Measurements from ENCODE around the gene HPN. TPM values are rescaled to one million over a fixed set of nuclear protein-coding genes. Genes with fewer than 3 reads are reported as not detected.
"Not testable (repeated sequence)": the region's sequence is repeated elsewhere in the genome, so short reads cannot be mapped to it uniquely, and the experiment has no call there.

The HPN gene
- total RNA-seq, 1 donor from 2014 or later: 0.30 TPM

GRCh38 chr19:35006342-35006998, 35.1 kb upstream of the HPN start:
- Histone ChIP-seq H2AFZ (replicated peaks) (no peak overlapping the region), H3K9ac (no peak overlapping the region), H3K4me1 (peaks cover 6% of the 10 kb centered on the region), H3K27ac (no peak overlapping the region), H4K20me1 (ENCODE audit: low read depth) (peaks cover 66% of the 10 kb centered on the region), H3K4me2 (no peak overlapping the region), H3K79me2 (ENCODE audit: low read depth) (peaks cover 69% of the 10 kb centered on the region), H3K4me3 (no peak overlapping the region), H3K27me3 (no peaks in the 10 kb centered on the region), H3F3A (ENCODE audit: low read depth) (peaks cover 13% of the 10 kb centered on the region), H3K9me3 (ENCODE audit: low read depth) (no peaks in the 10 kb centered on the region), H3K36me3 (no peaks in the 10 kb centered on the region)
- Mint-ChIP-seq H3K36me3 (peaks cover 20% of the 10 kb centered on the region), H3K27ac (no peak overlapping the region), H3K4me3 (no peak overlapping the region), H3K4me1 (peaks cover 27% of the 10 kb centered on the region), H3K9me3 (no peaks in the 10 kb centered on the region), H3K27me3 (ENCODE audit: insufficient read depth, low read depth) (peaks cover 6% of the 10 kb centered on the region)
- TF ChIP-seq EZH2phosphoT487 (IDR thresholded peaks at IDR 0.05): no peak
- no peak for TF ChIP-seq CTCF (IDR thresholded peaks at IDR 0.05)
- TF ChIP-seq EZH2 (IDR thresholded peaks at IDR 0.05): no peak
- no peak for DNase-seq (ENCODE audit: low spot score)

GRCh38 chr19:35006999-35007365, 34.5 kb upstream of the HPN start:
- H3K27ac ChIP-seq: no peak overlapping the region
- H3K79me2 ChIP-seq (ENCODE audit: low read depth): peaks cover 64% of the 10 kb centered on the region
- H3K27me3 Mint-ChIP-seq (ENCODE audit: insufficient read depth, low read depth): peaks cover 6% of the 10 kb centered on the region
- H3K36me3 ChIP-seq: no peaks in the 10 kb centered on the region
- H3K4me2 ChIP-seq: no peak overlapping the region
- no peak overlapping the region for H3K27ac Mint-ChIP-seq
- H3K9me3 Mint-ChIP-seq: no peaks in the 10 kb centered on the region
- TF ChIP-seq EZH2 (IDR thresholded peaks at IDR 0.05) (no peak), EZH2phosphoT487 (IDR thresholded peaks at IDR 0.05) (no peak), CTCF (IDR thresholded peaks at IDR 0.05) (no peak)
- no peaks in the 10 kb centered on the region for H3K9me3 ChIP-seq (ENCODE audit: low read depth)
- H3F3A ChIP-seq (ENCODE audit: low read depth): peaks cover 9% of the 10 kb centered on the region
- H2AFZ ChIP-seq (replicated peaks): no peak overlapping the region
- no peak for DNase-seq (ENCODE audit: low spot score)
- H3K27me3 ChIP-seq: no peaks in the 10 kb centered on the region
- no peak overlapping the region for H3K4me3 Mint-ChIP-seq
- H3K4me1 Mint-ChIP-seq: peaks cover 23% of the 10 kb centered on the region
- H4K20me1 ChIP-seq (ENCODE audit: low read depth): peaks cover 62% of the 10 kb centered on the region
- peaks cover 20% of the 10 kb centered on the region for H3K36me3 Mint-ChIP-seq
- H3K4me3 ChIP-seq: no peak overlapping the region
- peaks cover 6% of the 10 kb centered on the region for H3K4me1 ChIP-seq
- H3K9ac ChIP-seq: no peak overlapping the region

DNA sequence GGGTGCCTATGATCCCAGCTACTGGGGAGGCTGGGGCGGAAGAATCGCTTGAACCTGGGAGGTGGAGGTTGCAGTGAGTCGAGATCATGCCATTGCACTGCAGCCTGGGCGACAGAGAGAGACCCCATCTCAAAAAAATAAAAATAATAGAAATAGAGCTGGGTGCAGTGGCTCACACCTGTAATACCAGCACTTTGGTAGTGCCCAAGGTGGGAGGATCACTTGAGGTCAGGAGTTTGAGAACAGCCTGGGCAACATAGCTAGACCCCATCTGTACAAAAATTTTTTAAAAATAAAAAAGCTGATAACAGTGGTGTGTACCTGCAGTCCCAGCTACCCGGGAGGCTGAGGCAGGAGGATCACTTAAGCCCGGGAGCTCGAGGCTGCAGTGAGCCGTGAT, 34.1 kb upstream of the HPN start:
- not testable (repeated sequence) for DNase-seq (ENCODE audit: low spot score); H3K4me1 ChIP-seq; H3K36me3 ChIP-seq; H3F3A ChIP-seq (ENCODE audit: low read depth); H3K27ac ChIP-seq; H2AFZ ChIP-seq (replicated peaks); H3K9me3 ChIP-seq (ENCODE audit: low read depth); H3K9me3 Mint-ChIP-seq; H3K27me3 ChIP-seq; H3K4me2 ChIP-seq; H3K27ac Mint-ChIP-seq; H3K9ac ChIP-seq; H3K4me3 ChIP-seq; H3K4me3 Mint-ChIP-seq; H3K27me3 Mint-ChIP-seq (ENCODE audit: insufficient read depth, low read depth)
- H3K4me1 Mint-ChIP-seq: peaks cover 20% of the 10 kb centered on the region
- H3K36me3 Mint-ChIP-seq: peaks cover 24% of the 10 kb centered on the region
- Histone ChIP-seq H3K79me2 (ENCODE audit: low read depth) (peaks cover 59% of the 10 kb centered on the region), H4K20me1 (ENCODE audit: low read depth) (peaks cover 61% of the 10 kb centered on the region)

DNA sequence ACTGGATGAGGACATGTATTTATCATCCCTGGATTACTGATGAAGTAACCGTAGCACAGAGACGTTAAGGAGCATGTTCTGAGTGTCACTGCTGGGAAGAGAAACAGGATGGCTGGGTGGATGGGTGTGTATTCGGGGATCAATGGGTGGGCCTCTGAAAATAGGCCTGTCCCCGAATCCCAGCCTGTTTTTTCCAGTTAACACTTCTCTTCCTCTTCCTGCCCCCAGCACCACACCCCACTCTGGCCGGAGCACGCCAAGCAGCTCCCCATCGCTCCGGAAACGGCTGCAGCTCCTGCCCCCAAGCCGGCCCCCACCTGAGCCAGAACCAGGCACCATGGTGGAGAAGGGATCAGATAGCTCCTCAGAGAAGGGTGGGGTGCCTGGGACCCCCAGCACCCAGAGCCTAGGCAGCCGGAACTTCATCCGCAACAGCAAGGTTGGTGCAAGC, 32.6 kb upstream of the HPN start:
- TF ChIP-seq CTCF (IDR thresholded peaks at IDR 0.05) (no peak), EZH2phosphoT487 (IDR thresholded peaks at IDR 0.05) (no peak), EZH2 (IDR thresholded peaks at IDR 0.05) (no peak)
- no peak overlapping the region for H3K9ac ChIP-seq
- no peak overlapping the region for H3K4me3 ChIP-seq
- peaks cover 46% of the 10 kb centered on the region for H4K20me1 ChIP-seq (ENCODE audit: low read depth)
- peaks cover 27% of the 10 kb centered on the region for H3K36me3 Mint-ChIP-seq
- no peak overlapping the region for H3K27ac Mint-ChIP-seq
- no peak overlapping the region for H3K27ac ChIP-seq
- H3K4me1 Mint-ChIP-seq: peaks cover 6% of the 10 kb centered on the region
- H2AFZ ChIP-seq (replicated peaks): no peak overlapping the region
- no peaks in the 10 kb centered on the region for H3K36me3 ChIP-seq
- H3K9me3 Mint-ChIP-seq: no peaks in the 10 kb centered on the region
- H3F3A ChIP-seq (ENCODE audit: low read depth): peaks cover 7% of the 10 kb centered on the region
- no peaks in the 10 kb centered on the region for H3K9me3 ChIP-seq (ENCODE audit: low read depth)
- no peak for DNase-seq (ENCODE audit: low spot score)
- H3K4me2 ChIP-seq: no peak overlapping the region
- peaks cover under 1% of the 10 kb centered on the region for H3K4me1 ChIP-seq
- no peak overlapping the region for H3K4me3 Mint-ChIP-seq
- peaks cover 46% of the 10 kb centered on the region for H3K79me2 ChIP-seq (ENCODE audit: low read depth)
- no peaks in the 10 kb centered on the region for H3K27me3 ChIP-seq
- H3K27me3 Mint-ChIP-seq (ENCODE audit: insufficient read depth, low read depth): peaks cover 8% of the 10 kb centered on the region

All from neural progenitor cell (in vitro differentiated cells).